ENCODE measurements around the gene CDH1.
"Not testable (repeated sequence)": the region's sequence is repeated elsewhere in the genome, so short reads cannot be mapped to it uniquely, and the experiment has no call there.

Gene CDH1

GRCh38 chr16:68790944-68791343 lies 53.9 kb downstream of the CDH1 start:
- DNase-seq = no peak

GRCh38 chr16:68792465-68793324 lies 55.6 kb downstream of the CDH1 start:
- peak in 1 of 3 experiments; percentile 4 for DNase-seq

- DNase-seq = no peak
Observed at GRCh38 chr16:68793401-68793857, 56.3 kb downstream of the CDH1 start.

- DNase-seq = peak in 2 of 3 experiments; percentile 19 to 36
Observed at GRCh38 chr16:68798398-68798797, 61.3 kb downstream of the CDH1 start.

GRCh38 chr16:68800257-68800875 lies 63.3 kb downstream of the CDH1 start:
- peak; percentile 38 to 73 (median 71) for DNase-seq

GRCh38 chr16:68802190-68802589 lies 65.1 kb downstream of the CDH1 start:
- DNase-seq = no peak

GRCh38 chr16:68806422-68806821 lies 69.3 kb downstream of the CDH1 start:
- DNase-seq = no peak

GRCh38 chr16:68806981-68807380 lies 69.9 kb downstream of the CDH1 start:
- no peak for DNase-seq

GRCh38 chr16:68814516-68814915 lies 77.4 kb downstream of the CDH1 start:
- DNase-seq = no peak

- no peak for DNase-seq
Observed at GRCh38 chr16:68823401-68824135, 86.5 kb downstream of the CDH1 start.

- DNase-seq = no peak
Observed at GRCh38 chr16:68825427-68825826, 88.3 kb downstream of the CDH1 start.

- DNase-seq = no peak
Observed at GRCh38 chr16:68826652-68827051, 89.6 kb downstream of the CDH1 start.

GRCh38 chr16:68833251-68833650 lies 96.2 kb downstream of the CDH1 start:
- DNase-seq = no peak

- no peak for DNase-seq
Observed at GRCh38 chr16:68834550-68834949, 97.5 kb downstream of the CDH1 start.

- DNase-seq = no peak
Observed at GRCh38 chr16:68835970-68836369, 98.9 kb downstream of the CDH1 start.

- no peak for DNase-seq
Observed at GRCh38 chr16:68839831-68840230, 102.7 kb downstream of the CDH1 start.

- not testable (repeated sequence) for DNase-seq
Observed at GRCh38 chr16:68842964-68843481, 105.9 kb downstream of the CDH1 start.

- peak; percentile 80 to 93 (median 91) for DNase-seq
Observed at GRCh38 chr16:68843482-68844210, 106.6 kb downstream of the CDH1 start, which contains the start of gene TANGO6. Gene TANGO6, plus strand, starts transcription at chr16:68843531. Its CDS starts 87 bp downstream, at chr16:68843618.

GRCh38 chr16:68844211-68844564 lies 107.1 kb downstream of the CDH1 start:
- DNase-seq = no peak

GRCh38 chr16:68848786-68849185 lies 111.7 kb downstream of the CDH1 start:
- DNase-seq = no peak

GRCh38 chr16:68850481-68850880 lies 113.4 kb downstream of the CDH1 start:
- no peak for DNase-seq

GRCh38 chr16:68851601-68852000 lies 114.5 kb downstream of the CDH1 start:
- DNase-seq = no peak

- DNase-seq = no peak
Observed at GRCh38 chr16:68857479-68857878, 120.4 kb downstream of the CDH1 start.

All from NCI-H1417 (cell line).